Neural progenitor cell (in vitro differentiated cells): Measurements from ENCODE around the gene OSTM1.

Experiments used
- EZH2 ChIP-seq: fragments of 200-600 bp; sonication (generic); IDR thresholded peaks from 2 replicates; pipeline ENCODE4 v1.6.1; 2017; ENCODE audit warnings: antibody characterized with exemption, mild to moderate bottlenecking, moderate library complexity
- TF ChIP-seq, protein P1 (sequence below): fragments of 200-600 bp; sonication (generic); IDR thresholded peaks from 2 replicates; pipeline ENCODE4 v1.5.1; 2017; ENCODE audit warnings: antibody characterized with exemption, mild to moderate bottlenecking

DNA sequence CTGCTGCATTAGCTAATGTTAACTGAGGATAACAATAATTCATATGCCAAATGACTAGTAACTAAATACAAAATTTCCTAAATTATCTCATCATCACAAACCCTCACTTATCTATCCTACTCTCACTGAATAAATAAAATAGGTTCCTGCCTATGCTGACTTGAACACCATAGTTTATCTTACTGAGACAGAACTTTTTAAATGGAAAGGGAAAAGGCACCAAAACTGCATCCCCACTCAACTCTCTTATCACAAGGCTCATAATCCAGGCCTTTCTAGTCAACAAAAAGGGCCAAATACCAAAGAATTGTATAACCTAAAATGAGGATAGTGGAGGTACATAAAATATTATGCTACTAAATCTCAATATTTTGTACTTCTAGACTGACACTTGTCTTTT, 23.1 kb downstream of the OSTM1 start:
- TF ChIP-seq, protein P1, sequence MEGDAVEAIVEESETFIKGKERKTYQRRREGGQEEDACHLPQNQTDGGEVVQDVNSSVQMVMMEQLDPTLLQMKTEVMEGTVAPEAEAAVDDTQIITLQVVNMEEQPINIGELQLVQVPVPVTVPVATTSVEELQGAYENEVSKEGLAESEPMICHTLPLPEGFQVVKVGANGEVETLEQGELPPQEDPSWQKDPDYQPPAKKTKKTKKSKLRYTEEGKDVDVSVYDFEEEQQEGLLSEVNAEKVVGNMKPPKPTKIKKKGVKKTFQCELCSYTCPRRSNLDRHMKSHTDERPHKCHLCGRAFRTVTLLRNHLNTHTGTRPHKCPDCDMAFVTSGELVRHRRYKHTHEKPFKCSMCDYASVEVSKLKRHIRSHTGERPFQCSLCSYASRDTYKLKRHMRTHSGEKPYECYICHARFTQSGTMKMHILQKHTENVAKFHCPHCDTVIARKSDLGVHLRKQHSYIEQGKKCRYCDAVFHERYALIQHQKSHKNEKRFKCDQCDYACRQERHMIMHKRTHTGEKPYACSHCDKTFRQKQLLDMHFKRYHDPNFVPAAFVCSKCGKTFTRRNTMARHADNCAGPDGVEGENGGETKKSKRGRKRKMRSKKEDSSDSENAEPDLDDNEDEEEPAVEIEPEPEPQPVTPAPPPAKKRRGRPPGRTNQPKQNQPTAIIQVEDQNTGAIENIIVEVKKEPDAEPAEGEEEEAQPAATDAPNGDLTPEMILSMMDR = no peak
- TF ChIP-seq EZH2 = no peak
